ENCODE data around the gene OR10H3. TPM values are rescaled to one million over a fixed set of nuclear protein-coding genes. Genes with fewer than 3 reads are reported as not detected.

Gene OR10H3
- total RNA-seq, 1 donor from 2014 or later, result not detected

Other genes with a start within 250 kb of the OR10H3 start
- not detected in 2 replicates for gene CYP4F22, start 229.5 kb upstream of the OR10H3 start, total RNA-seq
- gene CYP4F8, start 122.8 kb upstream of the OR10H3 start, total RNA-seq, result not detected in 2 replicates
- not detected in 2 replicates for gene CYP4F3, start 97.1 kb upstream of the OR10H3 start, total RNA-seq
- gene CYP4F12, start 64.9 kb upstream of the OR10H3 start, total RNA-seq, result not detected in 2 replicates
- not detected in 2 replicates for gene OR10H2, start 10.0 kb upstream of the OR10H3 start, total RNA-seq
- not detected in 2 replicates for gene OR10H5, start 49.7 kb downstream of the OR10H3 start, total RNA-seq
- not detected in 2 replicates for gene OR10H1, start 77.7 kb downstream of the OR10H3 start, total RNA-seq
- gene CYP4F2, start 160.1 kb downstream of the OR10H3 start, total RNA-seq, result not detected in 2 replicates
- not detected in 2 replicates for gene CYP4F11, start 196.5 kb downstream of the OR10H3 start, total RNA-seq
- not detected in 2 replicates for gene OR10H4, start 211.0 kb downstream of the OR10H3 start, total RNA-seq

Data from astrocyte (in vitro differentiated cells and primary cell).